Karpas-422 (cell line): ENCODE results near the gene CNKSR2. TPM values are rescaled to one million over a fixed set of nuclear protein-coding genes. Genes with fewer than 3 reads are reported as not detected.
"Not testable (repeated sequence)": the region's sequence is repeated elsewhere in the genome, so short reads cannot be mapped to it uniquely, and the experiment has no call there.

Experiments used
- DNase-seq: peaks from one replicate; pipeline ENCODE4 v3.0.0-alpha.2; 2015
- H2AFZ ChIP-seq: fragments of 200-600 bp; sonication (generic); 2 replicates; pipeline ENCODE4 v1.6.1; 2014; ENCODE audit warnings: antibody characterized with exemption, low read length, mixed read lengths
- H3K27ac ChIP-seq: fragments of 200-600 bp; sonication (generic); 2 replicates; pipeline ENCODE4 v1.5.1; 2014; ENCODE audit warnings: mild to moderate bottlenecking, low read length, moderate library complexity
- H3K27me3 ChIP-seq: fragments of 200-600 bp; sonication (generic); 2 replicates; pipeline ENCODE4 v1.6.1; 2014; ENCODE audit warnings: low read length, mixed read lengths
- H3K36me3 ChIP-seq: fragments of 200-600 bp; sonication (generic); 2 replicates; pipeline ENCODE4 v1.6.1; 2014; ENCODE audit warnings: low read length, mixed read lengths; ENCODE audit not compliant: insufficient read depth
- H3K4me1 ChIP-seq: fragments of 200-600 bp; sonication (generic); 2 replicates; pipeline ENCODE4 v1.6.1; 2014; ENCODE audit warnings: mild to moderate bottlenecking, low read length, mixed read lengths
- H3K4me2 ChIP-seq: fragments of 200-600 bp; sonication (generic); 2 replicates; pipeline ENCODE4 v1.6.1; 2014; ENCODE audit warnings: low read length, low read depth, mild to moderate bottlenecking; ENCODE audit not compliant: poor library complexity, severe bottlenecking
- H3K4me3 ChIP-seq: fragments of 200-600 bp; sonication (generic); 2 replicates; pipeline ENCODE4 v1.5.1; 2014; ENCODE audit warnings: mild to moderate bottlenecking, antibody characterized with exemption, low read length, mixed read lengths
- H3K79me2 ChIP-seq: fragments of 200-600 bp; sonication (generic); 2 replicates; pipeline ENCODE4 v1.6.1; 2014; ENCODE audit warnings: mild to moderate bottlenecking, low read length, mixed read lengths
- H3K9ac ChIP-seq: fragments of 200-600 bp; sonication (generic); 2 replicates; pipeline ENCODE4 v1.6.0; 2014; ENCODE audit warnings: low read length
- H3K9me2 ChIP-seq: fragments of 200-600 bp; sonication (generic), shearing (Covaris generic); replicated peaks from 2 replicates; pipeline ENCODE4 v1.6.0; 2014; ENCODE audit warnings: mild to moderate bottlenecking, low read length, moderate library complexity; ENCODE audit not compliant: insufficient read depth
- H3K9me3 ChIP-seq: fragments of 300-700, 200-600 bp; sonication (generic); 2 replicates; pipeline ENCODE4 v1.6.1; 2014; ENCODE audit warnings: low read length, mixed read lengths
- H4K20me1 ChIP-seq: fragments of 200-600 bp; sonication (generic); 2 replicates; pipeline ENCODE4 v1.6.1; 2014; ENCODE audit warnings: mild to moderate bottlenecking, antibody characterized with exemption, low read length, low read depth; ENCODE audit not compliant: insufficient read depth
- total RNA-seq: library from RNA; depleted of rRNA; stranded (reverse); fragments of >200 nt; shearing (Covaris generic); gene quantifications from 2 replicates; pipeline ENCODE4 v1.2.3, GENCODE V29; 2014; ENCODE audit warnings: low replicate concordance

CNKSR2 gene
- total RNA-seq, 1 experiment from 2014 or later: not detected

DNA sequence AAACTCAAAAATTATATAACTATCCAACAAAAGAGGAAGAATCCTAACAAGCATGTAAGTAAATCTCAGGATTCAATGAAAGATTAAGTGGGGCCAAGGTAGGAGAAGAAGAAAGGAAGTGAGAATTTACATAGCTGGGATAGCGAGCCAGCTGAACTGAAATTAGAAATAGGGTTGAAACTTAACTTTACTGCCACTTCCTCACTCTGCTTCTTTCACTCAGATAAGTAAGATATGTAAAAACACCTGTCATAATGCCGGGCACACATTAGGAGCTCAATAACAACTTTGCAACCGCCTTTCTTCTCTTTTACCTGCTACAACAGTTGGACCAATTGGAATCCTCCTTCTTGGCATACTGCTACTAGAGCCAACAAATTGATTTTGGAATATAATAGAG is 129.4 kb downstream of the CNKSR2 start:
- no peaks in the 10 kb centered on the region for H4K20me1 ChIP-seq

DNA sequence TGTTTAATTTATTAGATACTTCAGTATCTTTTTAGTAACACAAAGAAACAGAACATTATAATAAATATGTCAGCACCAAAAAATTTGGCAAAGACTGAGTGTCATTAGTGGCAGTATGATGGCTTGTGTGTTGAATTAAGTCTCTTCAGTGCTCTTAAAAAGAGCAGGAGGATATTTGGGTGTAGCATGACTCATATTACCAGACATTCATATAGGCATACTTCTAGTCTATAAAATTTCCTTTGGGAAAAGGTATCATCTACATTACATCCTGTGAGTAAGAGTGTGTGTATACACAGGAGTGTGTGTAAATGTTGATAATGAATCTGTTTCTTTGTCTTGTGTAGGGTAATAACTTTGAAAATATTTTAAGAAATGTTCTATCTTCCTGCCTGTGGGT is 135.7 kb downstream of the CNKSR2 start:
- no peak for DNase-seq
- Histone ChIP-seq H2AFZ (no peak overlapping the region), H3K4me1 (no peaks in the 10 kb centered on the region), H3K4me3 (no peak overlapping the region), H3K27me3 (no peaks in the 10 kb centered on the region), H3K36me3 (no peaks in the 10 kb centered on the region), H3K9ac (no peak overlapping the region), H3K4me2 (no peak overlapping the region), H3K79me2 (no peaks in the 10 kb centered on the region), H3K27ac (no peak overlapping the region), H3K9me2 (no peaks in the 10 kb centered on the region), H3K9me3 (no peaks in the 10 kb centered on the region), H4K20me1 (no peaks in the 10 kb centered on the region)

More for the DNA sequence above, 129.4 kb downstream of the CNKSR2 start:
- Histone ChIP-seq H3K27me3 (no peaks in the 10 kb centered on the region), H3K4me2 (no peak overlapping the region), H3K4me1 (no peaks in the 10 kb centered on the region), H3K27ac (no peak overlapping the region), H3K9ac (no peak overlapping the region), H3K9me2 (no peaks in the 10 kb centered on the region), H3K9me3 (no peaks in the 10 kb centered on the region), H3K4me3 (no peak overlapping the region), H2AFZ (no peak overlapping the region), H3K79me2 (no peaks in the 10 kb centered on the region), H3K36me3 (no peaks in the 10 kb centered on the region)
- no peak for DNase-seq

DNA sequence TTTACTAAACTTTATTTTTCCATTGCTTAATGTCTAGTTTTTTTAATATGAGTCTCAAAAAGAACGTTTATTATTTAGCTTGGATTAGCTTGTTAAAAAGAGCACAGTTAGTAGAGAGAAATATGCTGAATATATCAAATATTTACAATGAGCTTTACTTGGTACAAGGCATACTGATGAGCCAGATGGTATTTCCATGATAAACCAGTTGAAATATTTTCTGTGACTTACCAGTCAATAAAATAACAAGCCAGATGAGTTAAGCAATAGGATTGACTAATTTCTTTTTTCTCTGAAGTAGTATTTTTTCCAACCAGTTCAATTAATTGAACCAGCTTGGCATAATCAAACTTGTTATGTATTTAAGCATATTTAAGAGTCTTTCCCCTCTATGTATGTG is 149.8 kb downstream of the CNKSR2 start:
- Histone ChIP-seq H3K4me3 (no peak overlapping the region), H3K9me2 (no peaks in the 10 kb centered on the region), H4K20me1 (no peaks in the 10 kb centered on the region), H3K9ac (no peak overlapping the region), H3K36me3 (no peaks in the 10 kb centered on the region), H3K79me2 (no peaks in the 10 kb centered on the region), H3K27me3 (no peaks in the 10 kb centered on the region), H2AFZ (no peak overlapping the region), H3K27ac (no peak overlapping the region), H3K4me1 (no peaks in the 10 kb centered on the region), H3K9me3 (no peaks in the 10 kb centered on the region), H3K4me2 (no peak overlapping the region)
- no peak for DNase-seq

DNA sequence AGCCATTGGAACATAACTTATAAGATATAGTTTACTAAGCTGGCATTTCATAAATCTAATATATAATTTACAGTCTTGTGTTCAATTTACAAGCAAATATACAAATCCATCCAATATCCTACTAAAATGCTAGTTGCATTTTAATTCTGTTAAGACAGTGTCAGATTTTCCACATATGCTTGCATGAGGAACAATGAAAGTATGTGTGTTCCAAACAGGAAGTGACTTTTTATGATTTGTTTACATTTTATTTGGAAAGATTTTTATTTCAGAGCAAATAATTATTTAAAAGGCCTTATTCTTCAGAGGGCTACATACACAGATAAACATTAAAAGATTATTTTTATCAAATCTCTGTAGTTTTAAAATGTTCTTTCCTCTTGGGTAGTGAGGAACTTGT is 153.9 kb downstream of the CNKSR2 start:
- Histone ChIP-seq H3K4me2 (no peak overlapping the region), H3K27ac (no peak overlapping the region), H4K20me1 (no peaks in the 10 kb centered on the region), H3K79me2 (no peaks in the 10 kb centered on the region), H2AFZ (no peak overlapping the region), H3K4me1 (no peaks in the 10 kb centered on the region), H3K9ac (no peak overlapping the region), H3K4me3 (no peak overlapping the region), H3K36me3 (no peaks in the 10 kb centered on the region), H3K9me2 (no peaks in the 10 kb centered on the region), H3K9me3 (no peaks in the 10 kb centered on the region; the same call in 1 of the 2 replicates), H3K27me3 (no peaks in the 10 kb centered on the region)
- no peak for DNase-seq

DNA sequence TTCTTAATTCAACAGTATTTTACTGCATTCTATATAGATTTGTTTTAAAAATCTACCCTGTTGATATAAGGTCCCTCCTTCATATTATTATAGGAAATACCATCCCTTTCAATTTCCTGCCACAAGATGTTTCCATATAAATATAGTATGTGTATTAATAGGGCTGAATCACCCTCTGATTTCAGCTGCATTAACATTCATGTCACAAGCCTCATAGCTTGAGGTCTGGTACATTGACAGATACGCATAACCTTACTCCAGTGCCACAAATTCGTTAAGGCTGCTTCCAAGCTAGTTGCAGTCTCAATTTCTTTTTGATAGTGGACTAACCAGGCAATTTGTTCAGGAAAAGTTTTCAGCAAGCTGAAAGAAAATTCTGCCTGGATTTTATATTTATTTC is 155.6 kb downstream of the CNKSR2 start:
- H3K79me2 ChIP-seq: no peaks in the 10 kb centered on the region
- H3K9me2 ChIP-seq: no peaks in the 10 kb centered on the region
- H2AFZ ChIP-seq: no peak overlapping the region
- no peaks in the 10 kb centered on the region for H4K20me1 ChIP-seq
- no peak for DNase-seq
- no peak overlapping the region for H3K9ac ChIP-seq
- no peaks in the 10 kb centered on the region for H3K27me3 ChIP-seq
- H3K36me3 ChIP-seq: no peaks in the 10 kb centered on the region
- no peak overlapping the region for H3K4me3 ChIP-seq
- no peak overlapping the region for H3K27ac ChIP-seq
- H3K4me2 ChIP-seq: no peak overlapping the region
- no peaks in the 10 kb centered on the region for H3K4me1 ChIP-seq
- H3K9me3 ChIP-seq: no peaks in the 10 kb centered on the region; the same call in 1 of the 2 replicates

DNA sequence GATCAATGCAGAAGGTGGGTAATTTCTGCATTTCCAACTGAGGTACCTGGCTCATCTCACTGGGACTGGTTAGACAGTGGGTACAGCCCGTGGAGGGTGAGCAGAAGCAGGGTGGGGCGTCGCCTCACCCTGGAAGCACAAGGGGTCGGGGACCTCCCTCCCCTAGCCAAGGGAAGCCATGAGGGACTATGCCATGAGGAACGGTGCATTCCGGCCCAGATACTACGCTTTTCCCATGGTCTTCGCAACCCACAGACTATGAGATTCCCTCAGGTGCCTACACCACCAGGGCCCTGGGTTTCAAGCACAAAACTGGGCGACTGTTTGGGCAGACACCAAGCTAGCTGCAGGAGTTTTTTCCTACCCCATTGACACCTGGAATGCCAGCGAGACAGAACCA is 170.4 kb downstream of the CNKSR2 start:
- H3K36me3 ChIP-seq, H3K27me3 ChIP-seq, H4K20me1 ChIP-seq, H3K9ac ChIP-seq, H3K4me3 ChIP-seq, H3K27ac ChIP-seq, H3K9me3 ChIP-seq, H3K9me2 ChIP-seq, H2AFZ ChIP-seq, DNase-seq, H3K4me2 ChIP-seq, H3K4me1 ChIP-seq, H3K79me2 ChIP-seq: not testable (repeated sequence)

DNA sequence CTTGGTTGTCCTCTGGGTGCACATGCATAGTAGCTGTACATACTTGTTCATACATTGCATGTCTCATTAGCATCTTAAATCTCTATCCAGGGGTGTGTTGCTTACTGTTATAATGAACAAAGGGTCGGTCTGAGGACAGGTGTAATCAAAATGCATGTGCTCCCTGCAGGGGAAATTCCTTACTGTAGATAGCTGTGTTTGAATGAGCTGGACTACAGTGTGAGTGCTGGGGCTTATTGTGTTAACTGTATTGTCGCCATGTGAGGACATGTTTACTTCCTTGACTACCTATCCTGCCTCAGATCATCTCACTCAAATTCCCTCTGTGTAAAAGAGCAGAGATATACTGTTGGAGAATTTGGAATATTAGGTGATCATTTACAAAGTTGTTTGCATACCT is 185.2 kb downstream of the CNKSR2 start:
- Histone ChIP-seq H3K9me2 (no peaks in the 10 kb centered on the region), H3K27me3 (no peaks in the 10 kb centered on the region), H3K9ac (no peak overlapping the region), H2AFZ (no peak overlapping the region), H3K4me1 (no peaks in the 10 kb centered on the region), H3K27ac (no peak overlapping the region), H3K9me3 (no peaks in the 10 kb centered on the region; the same call in 1 of the 2 replicates), H3K79me2 (no peaks in the 10 kb centered on the region), H3K36me3 (no peaks in the 10 kb centered on the region), H3K4me2 (no peak overlapping the region), H4K20me1 (no peaks in the 10 kb centered on the region), H3K4me3 (no peak overlapping the region)
- DNase-seq: no peak

DNA sequence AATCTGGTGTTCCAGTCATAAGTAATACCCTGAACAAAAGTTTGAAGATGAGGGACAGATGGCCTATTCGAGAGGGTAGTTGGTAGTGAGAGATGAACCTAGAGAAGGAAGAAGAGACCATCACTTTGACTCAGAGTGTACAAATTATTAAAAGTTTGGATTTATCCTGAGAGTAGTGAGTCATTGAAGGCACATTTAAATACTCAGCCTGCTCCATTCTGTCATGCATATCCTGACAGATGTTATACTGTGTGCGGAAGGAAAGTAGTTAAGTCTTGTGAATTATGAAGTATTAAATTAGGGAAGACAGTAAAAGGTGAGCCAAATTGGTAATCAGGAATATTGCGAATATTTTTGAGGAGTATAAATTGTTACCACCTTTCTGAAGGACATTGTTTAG is 190.8 kb downstream of the CNKSR2 start:
- Histone ChIP-seq H3K4me2 (no peak overlapping the region), H3K36me3 (no peaks in the 10 kb centered on the region), H2AFZ (no peak overlapping the region), H3K79me2 (no peaks in the 10 kb centered on the region), H3K27ac (no peak overlapping the region), H3K9me2 (no peaks in the 10 kb centered on the region), H3K27me3 (no peaks in the 10 kb centered on the region), H3K4me3 (no peak overlapping the region), H4K20me1 (no peaks in the 10 kb centered on the region), H3K9me3 (no peaks in the 10 kb centered on the region), H3K9ac (no peak overlapping the region), H3K4me1 (no peaks in the 10 kb centered on the region)
- DNase-seq: no peak

DNA sequence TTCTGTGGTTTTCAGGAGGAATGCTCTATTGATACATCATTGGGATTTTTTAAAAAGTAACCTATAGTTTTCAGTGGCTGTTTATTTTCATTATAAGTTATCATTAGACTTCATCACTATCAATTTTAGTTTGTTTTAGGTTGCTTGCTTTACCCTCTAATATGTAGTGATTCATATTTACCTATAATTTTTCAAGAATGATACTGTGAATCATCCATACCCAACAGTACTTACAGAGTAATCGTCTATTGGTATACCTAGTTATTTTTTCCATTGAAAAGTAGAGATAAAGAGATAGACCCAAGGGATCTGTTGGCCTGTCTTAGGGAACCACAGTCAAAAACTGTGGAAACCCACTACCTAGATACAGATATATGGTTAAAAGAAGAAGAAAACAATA is 200.6 kb downstream of the CNKSR2 start:
- Histone ChIP-seq H3K79me2 (no peaks in the 10 kb centered on the region), H3K27ac (no peak overlapping the region), H3K4me3 (no peak overlapping the region), H3K27me3 (no peaks in the 10 kb centered on the region), H3K9me2 (no peaks in the 10 kb centered on the region), H2AFZ (no peak overlapping the region), H3K9me3 (no peaks in the 10 kb centered on the region), H3K36me3 (no peaks in the 10 kb centered on the region), H3K4me2 (no peak overlapping the region), H4K20me1 (no peaks in the 10 kb centered on the region), H3K9ac (no peak overlapping the region), H3K4me1 (no peaks in the 10 kb centered on the region)
- DNase-seq: no peak
